OCI-LY7 (cell line): ENCODE measurements around the gene ENGASE. TPM values are rescaled to one million over a fixed set of nuclear protein-coding genes. Genes with fewer than 3 reads are reported as not detected.

Experiments
- BruUV-seq: library from RNA; stranded (reverse); fragments of 400-500 nt; replicated peaks from 2 replicates; lab custom pipeline; 2021; lab: Mats Ljungman, UMichigan
- CTCF ChIA-PET: fragments of 300-600 bp; sonication (Branson Sonifier 250); formaldehyde crosslinking; loops from one replicate; lab custom pipeline; 2022; ENCODE audit warnings: antibody characterized with exemption; ENCODE audit not compliant: unreplicated experiment; lab: Charles Lee
- POLR2A ChIA-PET: fragments of 300-600 bp; sonication (Branson Sonifier 250); formaldehyde crosslinking; loops from one replicate; lab custom pipeline; 2022; ENCODE audit warnings: antibody characterized with exemption; lab: Charles Lee
- DNase-seq: peaks from one replicate; pipeline ENCODE4 v3.0.0-alpha.2; 2015; ENCODE audit warnings: low spot score
- H2AFZ ChIP-seq: fragments of 200-600 bp; sonication (generic), shearing (Covaris generic); 2 replicates; pipeline ENCODE4 v1.6.1; 2014; ENCODE audit warnings: mild to moderate bottlenecking, antibody characterized with exemption, low read length, moderate library complexity
- H3K27ac ChIP-seq: fragments of 200-600 bp; sonication (generic); 2 replicates; pipeline ENCODE4 v1.5.1; 2014; ENCODE audit warnings: mixed run types, low read depth, mild to moderate bottlenecking, moderate library complexity, low read length, inconsistent platforms; ENCODE audit not compliant: poor library complexity, severe bottlenecking
- H3K36me3 ChIP-seq: fragments of 200-600 bp; sonication (generic); 2 replicates; pipeline ENCODE4 v1.6.1; 2014; ENCODE audit warnings: mild to moderate bottlenecking, antibody characterized with exemption, low read length, moderate library complexity, mixed read lengths; ENCODE audit not compliant: insufficient read depth
- H3K4me1 ChIP-seq: fragments of 200-600 bp; sonication (generic); 2 replicates; pipeline ENCODE4 v1.5.1; 2014; ENCODE audit warnings: mild to moderate bottlenecking, low read length; ENCODE audit not compliant: insufficient read depth, poor library complexity, severe bottlenecking
- H3K4me2 ChIP-seq: fragments of 200-600 bp; sonication (generic); 2 replicates; pipeline ENCODE4 v1.6.1; 2014; ENCODE audit warnings: mild to moderate bottlenecking, low read length
- H3K4me3 ChIP-seq: fragments of 200-600 bp; sonication (generic); 2 replicates; pipeline ENCODE4 v1.5.1; 2014; ENCODE audit warnings: mild to moderate bottlenecking, low read depth, low read length; ENCODE audit not compliant: poor library complexity, severe bottlenecking
- H3K79me2 ChIP-seq: fragments of 200-600 bp; sonication (generic); 2 replicates; pipeline ENCODE4 v1.6.1; 2016; ENCODE audit warnings: low read depth, mild to moderate bottlenecking, low read length, moderate library complexity, mixed read lengths; ENCODE audit not compliant: insufficient read depth
- H3K9me2 ChIP-seq: fragments of 200-600 bp; sonication (generic); 2 replicates; pipeline ENCODE4 v1.6.1; 2016; ENCODE audit warnings: mild to moderate bottlenecking, low read length, mixed read lengths; ENCODE audit not compliant: insufficient read depth
- H3K9me3 ChIP-seq: fragments of 200-600 bp; sonication (generic); 2 replicates; pipeline ENCODE4 v1.6.1; 2014; ENCODE audit warnings: mild to moderate bottlenecking, mixed run types, low read length, mixed read lengths
- H4K20me1 ChIP-seq: fragments of 200-600 bp; sonication (generic); 2 replicates; pipeline ENCODE4 v1.6.1; 2014; ENCODE audit warnings: mild to moderate bottlenecking, antibody characterized with exemption, low read length, moderate library complexity, mixed read lengths; ENCODE audit not compliant: insufficient read depth
- CTCF ChIP-seq: fragments of 200-600 bp; sonication (generic); conservative IDR thresholded peaks from 2 replicates; pipeline ENCODE4 v1.5.1; 2014; ENCODE audit warnings: mild to moderate bottlenecking, antibody characterized with exemption, low read length, moderate library complexity, mixed read lengths
- EZH2phosphoT487 ChIP-seq: fragments of 200-600 bp; sonication (generic); IDR thresholded peaks from 2 replicates; pipeline ENCODE4 v1.6.1; 2018; ENCODE audit warnings: low read depth, borderline replicate concordance, mild to moderate bottlenecking, mixed run types, antibody characterized with exemption, low read length, moderate library complexity, mixed read lengths
- intact Hi-C: fragments of 100-400 bp; cut with micrococcal nuclease; formaldehyde crosslinking; loops from one replicate; pipeline ENCODE4 v1.10.0; 2022; ENCODE audit not compliant: unreplicated experiment
- total RNA-seq, 2 experiments: library from RNA; depleted of rRNA in 1 of 2; stranded (reverse); fragments of >200 nt in 1 of 2; shearing (Covaris generic) in 1 of 2; gene quantifications; 2 replicates each; pipeline ENCODE4 v1.2.3, GENCODE V29; 2014 to 2022

ENGASE gene
- total RNA-seq, 2 experiments from 2014 or later, result 8.4 to 35.1 TPM

DNA sequence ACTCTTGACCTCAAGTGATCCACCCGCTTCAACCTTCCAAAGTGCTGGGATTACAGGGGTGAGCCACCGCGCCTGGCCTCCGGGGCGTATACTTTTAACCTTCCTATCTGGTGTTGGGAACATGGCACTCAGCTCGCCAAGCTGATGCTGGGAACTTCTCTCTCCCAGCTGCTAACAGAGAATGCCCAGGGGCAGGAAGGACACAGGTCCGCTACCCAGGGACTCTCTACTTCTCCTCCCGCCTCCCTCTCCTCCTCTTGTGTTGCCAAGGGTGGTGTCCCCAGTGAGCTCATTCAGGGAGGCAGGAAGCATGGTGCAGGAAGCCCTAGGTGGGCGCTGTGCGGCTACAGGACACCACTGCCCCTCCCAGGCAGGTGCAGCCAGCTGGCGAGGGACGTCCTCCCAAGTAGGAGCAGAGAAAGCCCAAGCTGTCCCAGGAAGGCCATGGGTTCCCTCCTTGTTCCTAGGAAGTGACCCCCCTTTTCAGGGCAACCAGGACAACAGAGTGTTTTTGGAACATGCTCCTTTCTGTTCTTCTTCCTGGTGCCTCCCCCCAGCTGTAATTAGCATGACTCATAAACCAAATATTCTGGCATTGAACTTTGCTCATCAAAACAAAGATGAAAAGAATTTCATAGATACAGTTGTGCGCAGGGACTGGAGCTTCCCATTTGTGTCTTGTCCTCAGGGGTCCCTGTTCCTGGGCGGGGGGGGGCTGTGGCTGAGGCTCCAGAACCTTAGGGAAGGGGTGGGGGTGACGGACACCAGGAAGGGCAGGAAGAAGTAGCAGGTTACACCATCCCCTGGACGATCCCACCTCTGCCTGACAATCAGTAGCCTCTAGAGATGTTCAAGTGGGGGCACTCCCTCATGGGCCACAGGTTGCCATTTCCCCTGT, 48.0 kb upstream of the ENGASE start:
- Histone ChIP-seq H3K79me2 (no peaks in the 10 kb centered on the region), H3K9me3 (no peaks in the 10 kb centered on the region), H3K9me2 (no peaks in the 10 kb centered on the region), H3K4me2 (no peak overlapping the region), H3K4me3 (no peak overlapping the region), H3K4me1 (no peaks in the 10 kb centered on the region), H3K27ac (no peak overlapping the region), H3K36me3 (no peaks in the 10 kb centered on the region), H4K20me1 (no peaks in the 10 kb centered on the region), H2AFZ (no peak overlapping the region)
- POLR2A ChIA-PET, result interaction anchor here (0.7 kb wide), 1 partner anchor 36 kb away, joined by 3 read pairs; no protein-coding TSS in a partner anchor
- DNase-seq, result no peak
- intact Hi-C loops, result no loop called here
- TF ChIP-seq EZH2phosphoT487 (no peak), CTCF (no peak)
- no TSS peak for BruUV-seq
- CTCF ChIA-PET, result interaction anchor here (0.7 kb wide), 1 partner anchor 121 kb away, joined by 3 read pairs; no protein-coding TSS in a partner anchor

DNA sequence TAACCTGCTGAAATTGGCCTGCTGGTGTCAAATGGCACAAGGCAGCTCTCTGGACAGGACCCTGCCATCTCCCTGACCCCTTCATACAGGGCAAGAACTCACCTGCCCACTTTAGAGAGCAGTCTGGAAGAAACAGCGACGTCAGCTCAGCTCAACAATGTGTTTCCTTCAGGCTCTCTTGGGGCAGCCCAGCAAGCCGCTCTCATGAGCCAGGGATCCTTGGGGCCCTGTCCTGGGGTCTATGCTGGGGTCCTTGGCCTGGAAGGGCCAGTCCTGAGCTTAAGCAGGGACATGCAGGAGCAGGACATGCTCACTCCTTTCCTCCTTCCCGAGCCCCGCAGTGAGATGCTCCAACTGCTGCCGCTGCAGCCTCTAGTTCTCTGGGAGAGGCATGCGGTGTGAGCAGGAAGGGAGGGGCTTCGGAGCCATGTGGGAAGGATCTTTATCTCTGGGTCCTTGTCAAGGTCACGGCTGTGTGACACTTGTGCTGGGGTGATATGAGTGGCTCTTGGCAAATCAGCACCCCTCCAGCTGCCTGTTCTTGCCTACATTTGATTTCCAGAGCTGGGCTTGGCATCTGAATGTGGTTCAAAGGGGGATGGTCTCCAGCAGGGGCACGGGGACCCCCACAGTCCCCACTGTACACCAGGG, 47.2 kb upstream of the ENGASE start:
- H3K79me2 ChIP-seq, result no peaks in the 10 kb centered on the region
- no peak overlapping the region for H3K4me3 ChIP-seq
- DNase-seq, result no peak
- intact Hi-C loops, result no loop called here
- TF ChIP-seq CTCF (no peak), EZH2phosphoT487 (no peak)
- H3K4me1 ChIP-seq, result no peaks in the 10 kb centered on the region
- no peaks in the 10 kb centered on the region for H3K9me2 ChIP-seq
- ChIA-PET CTCF (interaction anchor here (0.7 kb wide), 1 partner anchor 122 kb away, joined by 3 read pairs; no protein-coding TSS in a partner anchor), POLR2A (no interaction called here)
- no peaks in the 10 kb centered on the region for H3K9me3 ChIP-seq
- no peaks in the 10 kb centered on the region for H3K36me3 ChIP-seq
- H4K20me1 ChIP-seq, result no peaks in the 10 kb centered on the region
- no peak overlapping the region for H2AFZ ChIP-seq
- no TSS peak for BruUV-seq
- H3K4me2 ChIP-seq, result no peak overlapping the region
- no peak overlapping the region for H3K27ac ChIP-seq
